ENCODE results near the gene DRAP1. TPM values are rescaled to one million over a fixed set of nuclear protein-coding genes. Genes with fewer than 3 reads are reported as not detected.

Gene DRAP1
- total RNA-seq, 1 donor from 2014 or later, result 169 TPM

GRCh38 chr11:65870706-65871681 lies 48.2 kb upstream of the DRAP1 start:
- no peaks in the 10 kb centered on the region for H3K9me3 ChIP-seq (ENCODE audit: insufficient read depth, low read depth, low read length)
- H3K27ac ChIP-seq (ENCODE audit: low read depth, low read length), result no peak overlapping the region
- H3K27ac Mint-ChIP-seq (ENCODE audit: unreplicated experiment), result peak overlapping the region; percentile 50
- H3K9ac ChIP-seq (ENCODE audit: low read length), result peak overlapping the region; percentile 92
- DNase-seq (ENCODE audit: low read depth), result no peak
- no peaks in the 10 kb centered on the region for H3K27me3 ChIP-seq (ENCODE audit: insufficient read depth, low read length)
- peaks cover 33% of the 10 kb centered on the region for H3K4me1 ChIP-seq (ENCODE audit: insufficient read depth, low read length)
- TF ChIP-seq CTCF (IDR thresholded peaks at IDR 0.05; ENCODE audit: insufficient read depth, low read depth, low read length) (no peak), EZH2 (IDR thresholded peaks at IDR 0.05; ENCODE audit: insufficient read depth, low read length) (no peak)
- no peaks in the 10 kb centered on the region for H3K9me3 Mint-ChIP-seq (ENCODE audit: unreplicated experiment)
- no peak overlapping the region for H2AFZ ChIP-seq (ENCODE audit: low read depth, low read length)
- peak overlapping the region; percentile 68 for H3K4me3 ChIP-seq (ENCODE audit: insufficient read depth, low read depth, low read length)
- H3K36me3 ChIP-seq (ENCODE audit: insufficient read depth, low read length), result peaks cover 14% of the 10 kb centered on the region
- H4K20me1 ChIP-seq (ENCODE audit: insufficient read depth, low read length), result peaks cover 54% of the 10 kb centered on the region
- H3K79me2 ChIP-seq (ENCODE audit: insufficient read depth, low read length), result peaks cover 47% of the 10 kb centered on the region
- H3K4me1 Mint-ChIP-seq (ENCODE audit: low read depth, unreplicated experiment), result peaks cover 14% of the 10 kb centered on the region
- peak overlapping the region; percentile 100 for H3K4me2 ChIP-seq (ENCODE audit: low read length)
- no peaks in the 10 kb centered on the region for H3K27me3 Mint-ChIP-seq (ENCODE audit: low read depth, unreplicated experiment)
- peak overlapping the region; percentile 80 for H3K4me3 Mint-ChIP-seq (ENCODE audit: unreplicated experiment)
- FAIRE-seq, result no peak
- H3K36me3 Mint-ChIP-seq (ENCODE audit: low read depth, unreplicated experiment), result peaks cover 7% of the 10 kb centered on the region

GRCh38 chr11:65871811-65872548 lies 47.2 kb upstream of the DRAP1 start:
- peak overlapping the region; percentile 100 for H3K4me2 ChIP-seq (ENCODE audit: low read length)
- no peaks in the 10 kb centered on the region for H3K9me3 Mint-ChIP-seq (ENCODE audit: unreplicated experiment)
- no peak for TF ChIP-seq CTCF (IDR thresholded peaks at IDR 0.05; ENCODE audit: insufficient read depth, low read depth, low read length)
- no peak for TF ChIP-seq EZH2 (IDR thresholded peaks at IDR 0.05; ENCODE audit: insufficient read depth, low read length)
- FAIRE-seq (no peak), DNase-seq (ENCODE audit: low read depth) (no peak)
- peaks cover 33% of the 10 kb centered on the region for H3K4me1 ChIP-seq (ENCODE audit: insufficient read depth, low read length)
- peak overlapping the region; percentile 46 for H3K27ac ChIP-seq (ENCODE audit: low read depth, low read length)
- H3K36me3 ChIP-seq (ENCODE audit: insufficient read depth, low read length), result peaks cover 9% of the 10 kb centered on the region
- H3K9me3 ChIP-seq (ENCODE audit: insufficient read depth, low read depth, low read length), result no peaks in the 10 kb centered on the region
- H3K27ac Mint-ChIP-seq (ENCODE audit: unreplicated experiment), result peak overlapping the region; percentile 80
- peak overlapping the region; percentile 68 for H3K4me3 ChIP-seq (ENCODE audit: insufficient read depth, low read depth, low read length)
- H3K79me2 ChIP-seq (ENCODE audit: insufficient read depth, low read length), result peaks cover 47% of the 10 kb centered on the region
- H3K4me1 Mint-ChIP-seq (ENCODE audit: low read depth, unreplicated experiment), result peaks cover 14% of the 10 kb centered on the region
- H3K36me3 Mint-ChIP-seq (ENCODE audit: low read depth, unreplicated experiment), result peaks cover 7% of the 10 kb centered on the region
- peak overlapping the region; percentile 92 for H3K9ac ChIP-seq (ENCODE audit: low read length)
- H3K27me3 ChIP-seq (ENCODE audit: insufficient read depth, low read length), result no peaks in the 10 kb centered on the region
- H3K27me3 Mint-ChIP-seq (ENCODE audit: low read depth, unreplicated experiment), result no peaks in the 10 kb centered on the region
- peak overlapping the region; percentile 80 for H3K4me3 Mint-ChIP-seq (ENCODE audit: unreplicated experiment)
- H2AFZ ChIP-seq (ENCODE audit: low read depth, low read length), result no peak overlapping the region
- peaks cover 48% of the 10 kb centered on the region for H4K20me1 ChIP-seq (ENCODE audit: insufficient read depth, low read length)
